ENCODE measurements around the gene GTF2H1. TPM values are rescaled to one million over a fixed set of nuclear protein-coding genes. Genes with fewer than 3 reads are reported as not detected.

GTF2H1 gene
- total and polyA plus RNA-seq, 2 donors, result 31.9 to 119 TPM

- no peak for DNase-seq (ENCODE audit: extremely low spot score)
- H3K4me3 ChIP-seq (ENCODE audit: low read depth, low read length), result no peak overlapping the region
- 89% methylated on average over 2 of the region's 2 CpGs for WGBS
- H3K27ac ChIP-seq (ENCODE audit: low read depth), result no peak overlapping the region
- H3K4me1 ChIP-seq (ENCODE audit: insufficient read depth), result no peaks in the 10 kb centered on the region
- no peaks in the 10 kb centered on the region for H3K36me3 ChIP-seq (ENCODE audit: insufficient read depth)
Measured at GRCh38 chr11:18371279-18371678, 48.9 kb downstream of the GTF2H1 start.

GRCh38 chr11:18372201-18372600, 49.8 kb downstream of the GTF2H1 start:
- no peak for DNase-seq (ENCODE audit: extremely low spot score)
- no peaks in the 10 kb centered on the region for H3K4me1 ChIP-seq (ENCODE audit: insufficient read depth)
- no peak overlapping the region for H3K27ac ChIP-seq (ENCODE audit: low read depth)
- no peaks in the 10 kb centered on the region for H3K36me3 ChIP-seq (ENCODE audit: insufficient read depth)
- no peak overlapping the region for H3K4me3 ChIP-seq (ENCODE audit: low read depth, low read length)
- WGBS, result 93% methylated on average over 2 of the region's 2 CpGs

GRCh38 chr11:18374956-18375355, 52.6 kb downstream of the GTF2H1 start:
- 89% methylated on average over 2 of the region's 2 CpGs for WGBS
- Histone ChIP-seq H3K27ac (ENCODE audit: low read depth) (no peak overlapping the region), H3K4me3 (ENCODE audit: low read depth, low read length) (no peak overlapping the region), H3K4me1 (ENCODE audit: insufficient read depth) (no peaks in the 10 kb centered on the region), H3K36me3 (ENCODE audit: insufficient read depth) (no peaks in the 10 kb centered on the region)
- DNase-seq (ENCODE audit: extremely low spot score), result no peak

- 89% methylated on average over 1 of the region's 1 CpG for WGBS
- no peak overlapping the region for H3K27ac ChIP-seq (ENCODE audit: low read depth)
- no peak for DNase-seq (ENCODE audit: extremely low spot score)
- no peak overlapping the region for H3K4me3 ChIP-seq (ENCODE audit: low read depth, low read length)
- H3K4me1 ChIP-seq (ENCODE audit: insufficient read depth), result no peaks in the 10 kb centered on the region
- no peaks in the 10 kb centered on the region for H3K36me3 ChIP-seq (ENCODE audit: insufficient read depth)
Measured at GRCh38 chr11:18375941-18376340, 53.6 kb downstream of the GTF2H1 start.

DNA sequence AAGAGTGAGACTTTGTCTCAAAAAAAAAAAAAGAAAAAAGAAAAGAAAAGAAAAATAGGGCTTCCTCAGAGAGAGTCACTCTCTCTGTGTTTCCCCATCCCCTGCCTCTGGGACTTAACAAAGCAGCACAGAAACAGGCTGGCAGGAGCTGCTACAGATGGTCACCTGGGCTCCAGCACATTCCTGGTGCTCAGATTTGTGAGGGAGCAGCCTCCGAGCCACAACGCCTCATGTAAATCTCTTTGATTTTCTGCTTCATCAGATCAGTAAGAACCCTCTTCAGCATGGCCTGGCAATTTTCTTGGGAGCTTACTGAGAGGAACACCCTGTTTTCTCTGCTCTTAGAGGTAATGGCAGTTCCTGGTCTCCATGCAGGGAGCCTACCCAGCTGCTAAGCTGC, 56.8 kb downstream of the GTF2H1 start:
- H3K4me3 ChIP-seq (ENCODE audit: low read depth, low read length), result no peak overlapping the region
- H3K36me3 ChIP-seq (ENCODE audit: insufficient read depth), result no peaks in the 10 kb centered on the region
- no peak overlapping the region for H3K27ac ChIP-seq (ENCODE audit: low read depth)
- no peaks in the 10 kb centered on the region for H3K4me1 ChIP-seq (ENCODE audit: insufficient read depth)
- no peak for DNase-seq (ENCODE audit: extremely low spot score)
- 96% methylated on average over 2 of the region's 2 CpGs for WGBS

- WGBS, result 9% methylated on average over 9 of the region's 9 CpGs
- no peak for DNase-seq (ENCODE audit: extremely low spot score)
- H3K4me1 ChIP-seq (ENCODE audit: insufficient read depth), result no peaks in the 10 kb centered on the region
- no peak overlapping the region for H3K4me3 ChIP-seq (ENCODE audit: low read depth, low read length)
- H3K27ac ChIP-seq (ENCODE audit: low read depth), result peak overlapping the region; percentile 93
- H3K36me3 ChIP-seq (ENCODE audit: insufficient read depth), result no peaks in the 10 kb centered on the region
Measured at GRCh38 chr11:18383388-18384156, 61.2 kb downstream of the GTF2H1 start.

GRCh38 chr11:18384157-18384641, 61.8 kb downstream of the GTF2H1 start:
- 9% methylated on average over 3 of the region's 3 CpGs for WGBS
- H3K27ac ChIP-seq (ENCODE audit: low read depth), result peak overlapping the region; percentile 93
- H3K4me3 ChIP-seq (ENCODE audit: low read depth, low read length), result no peak overlapping the region
- no peaks in the 10 kb centered on the region for H3K36me3 ChIP-seq (ENCODE audit: insufficient read depth)
- no peaks in the 10 kb centered on the region for H3K4me1 ChIP-seq (ENCODE audit: insufficient read depth)
- DNase-seq (ENCODE audit: extremely low spot score), result no peak

DNA sequence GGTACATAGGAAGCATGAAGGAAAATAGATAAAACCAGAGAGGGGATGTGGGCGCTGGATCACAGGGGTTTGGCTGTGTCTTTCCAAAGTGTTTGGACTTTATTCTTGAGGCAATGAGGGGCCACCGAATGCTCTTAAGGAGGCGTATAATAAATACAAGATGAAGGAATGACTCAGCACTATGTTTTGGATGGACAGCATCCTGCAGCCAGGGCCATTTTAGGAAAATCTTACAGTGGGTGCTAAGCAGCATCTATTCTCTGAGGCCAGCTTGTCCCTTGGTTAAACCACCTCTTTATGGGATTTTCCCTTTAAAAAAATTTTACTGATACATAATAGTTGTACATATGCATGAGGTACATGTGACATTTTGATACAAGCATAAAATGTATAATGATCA, 67.7 kb downstream of the GTF2H1 start:
- H3K4me1 ChIP-seq (ENCODE audit: insufficient read depth), result no peaks in the 10 kb centered on the region
- no peaks in the 10 kb centered on the region for H3K36me3 ChIP-seq (ENCODE audit: insufficient read depth)
- no peak overlapping the region for H3K4me3 ChIP-seq (ENCODE audit: low read depth, low read length)
- DNase-seq (ENCODE audit: extremely low spot score), result no peak
- H3K27ac ChIP-seq (ENCODE audit: low read depth), result no peak overlapping the region
- WGBS, result 89% methylated on average over 3 of the region's 3 CpGs

GRCh38 chr11:18392434-18393321, 70.3 kb downstream of the GTF2H1 start:
- Histone ChIP-seq H3K4me1 (ENCODE audit: insufficient read depth) (no peaks in the 10 kb centered on the region), H3K27ac (ENCODE audit: low read depth) (no peak overlapping the region), H3K36me3 (ENCODE audit: insufficient read depth) (no peaks in the 10 kb centered on the region), H3K4me3 (ENCODE audit: low read depth, low read length) (no peak overlapping the region)
- 80% methylated on average over 4 of the region's 4 CpGs for WGBS
- no peak for DNase-seq (ENCODE audit: extremely low spot score)

- 73% methylated on average over 22 of the region's 22 CpGs for WGBS
- H3K4me3 ChIP-seq (ENCODE audit: low read depth, low read length), result peak overlapping the region; percentile 88
- H3K4me1 ChIP-seq (ENCODE audit: insufficient read depth), result no peaks in the 10 kb centered on the region
- H3K27ac ChIP-seq (ENCODE audit: low read depth), result no peak overlapping the region
- H3K36me3 ChIP-seq (ENCODE audit: insufficient read depth), result no peaks in the 10 kb centered on the region
- DNase-seq (ENCODE audit: extremely low spot score), result no peak
Measured at GRCh38 chr11:18393581-18394274, 71.4 kb downstream of the GTF2H1 start.

DNA sequence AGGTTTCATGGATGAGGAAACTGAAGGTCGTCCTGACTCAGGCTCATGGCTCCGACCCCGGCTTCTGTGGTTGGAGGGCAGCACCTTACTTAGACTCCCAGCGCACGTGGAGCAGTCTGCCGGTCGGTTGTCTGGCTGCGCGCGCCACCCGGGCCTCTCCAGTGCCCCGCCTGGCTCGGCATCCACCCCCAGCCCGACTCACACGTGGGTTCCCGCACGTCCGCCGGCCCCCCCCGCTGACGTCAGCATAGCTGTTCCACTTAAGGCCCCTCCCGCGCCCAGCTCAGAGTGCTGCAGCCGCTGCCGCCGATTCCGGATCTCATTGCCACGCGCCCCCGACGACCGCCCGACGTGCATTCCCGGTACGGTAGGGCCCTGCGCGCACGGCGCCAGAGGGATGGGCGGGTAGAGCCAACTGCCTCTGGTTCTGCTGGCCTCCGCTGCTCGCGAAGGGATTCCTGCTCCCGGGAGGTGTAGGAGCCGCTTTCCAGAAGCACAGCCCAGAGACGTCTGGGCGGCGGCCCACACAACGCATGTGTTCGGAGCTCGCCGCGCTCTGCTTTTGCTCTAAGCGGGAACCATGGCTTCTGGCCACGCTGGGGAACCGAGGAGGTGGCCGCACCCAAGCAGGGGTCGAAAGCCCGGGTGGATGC, 72.0 kb downstream of the GTF2H1 start, which contains the start of gene LDHA:
Gene LDHA (plus strand): TSS at position 289 of the 653 bp plus-strand sequence. CDS start 2,280 bp downstream, outside the sequence.
- Histone ChIP-seq H3K4me1 (ENCODE audit: insufficient read depth) (no peaks in the 10 kb centered on the region), H3K36me3 (ENCODE audit: insufficient read depth) (no peaks in the 10 kb centered on the region), H3K27ac (ENCODE audit: low read depth) (peak within 1 kb of the TSS; percentile 84), H3K4me3 (ENCODE audit: low read depth, low read length) (peak within 1 kb of the TSS; percentile 88)
- DNase-seq (ENCODE audit: extremely low spot score), result peak; percentile 84
- under 1% methylated on average over 60 of the region's 60 CpGs for WGBS

GRCh38 chr11:18394928-18395734, 72.8 kb downstream of the GTF2H1 start:
- Histone ChIP-seq H3K4me3 (ENCODE audit: low read depth, low read length) (peak overlapping the region; percentile 88), H3K36me3 (ENCODE audit: insufficient read depth) (no peaks in the 10 kb centered on the region), H3K27ac (ENCODE audit: low read depth) (peak overlapping the region; percentile 84), H3K4me1 (ENCODE audit: insufficient read depth) (no peaks in the 10 kb centered on the region)
- under 1% methylated on average over 36 of the region's 36 CpGs for WGBS
- DNase-seq (ENCODE audit: extremely low spot score), result no peak

All from urinary bladder (tissue), 4 donors.